Activated naive CD4-positive, alpha-beta T cell treated with anti-CD3 and anti-CD28 coated beads for 36 hours (primary cell): ENCODE measurements around the gene TYROBP. TPM values are rescaled to one million over a fixed set of nuclear protein-coding genes. Genes with fewer than 3 reads are reported as not detected.

Experiments used
- CTCF ChIA-PET: fragments of 350-600 bp; sonication (Branson Sonifier 250); formaldehyde crosslinking; loops from one replicate; lab custom pipeline; 2021; ENCODE audit warnings: antibody characterized with exemption; lab: Charles Lee
- DNase-seq: peaks from one replicate; pipeline ENCODE4 v3.0.0-alpha.2; 2020
- H3K27ac Mint-ChIP-seq: one replicate; pipeline ENCODE4 v1.8.0; 2021; ENCODE audit warnings: mild to moderate bottlenecking, mixed read lengths
- H3K27me3 Mint-ChIP-seq: one replicate; pipeline ENCODE4 v1.8.0; 2021; ENCODE audit warnings: low read depth, mixed read lengths
- H3K36me3 Mint-ChIP-seq: one replicate; pipeline ENCODE4 v1.8.0; 2021; ENCODE audit warnings: low read depth, mixed read lengths
- H3K4me1 Mint-ChIP-seq: one replicate; pipeline ENCODE4 v1.8.0; 2021; ENCODE audit warnings: low read depth, mixed read lengths
- H3K4me3 Mint-ChIP-seq: one replicate; pipeline ENCODE4 v1.8.0; 2021; ENCODE audit warnings: mild to moderate bottlenecking, moderate library complexity, mixed read lengths
- H3K9me3 Mint-ChIP-seq: one replicate; pipeline ENCODE4 v1.8.0; 2021; ENCODE audit warnings: mixed read lengths
- intact Hi-C: fragments of 100-400 bp; cut with micrococcal nuclease; formaldehyde crosslinking; loops from one replicate; pipeline ENCODE4 v1.15.1; 2023
- total RNA-seq, 2 experiments: library from RNA; stranded (reverse); gene quantifications; one replicate each; pipeline ENCODE4 v1.2.3, GENCODE V29; 2021

Gene TYROBP
- total RNA-seq, 2 experiments from 2014 or later = not detected

DNA sequence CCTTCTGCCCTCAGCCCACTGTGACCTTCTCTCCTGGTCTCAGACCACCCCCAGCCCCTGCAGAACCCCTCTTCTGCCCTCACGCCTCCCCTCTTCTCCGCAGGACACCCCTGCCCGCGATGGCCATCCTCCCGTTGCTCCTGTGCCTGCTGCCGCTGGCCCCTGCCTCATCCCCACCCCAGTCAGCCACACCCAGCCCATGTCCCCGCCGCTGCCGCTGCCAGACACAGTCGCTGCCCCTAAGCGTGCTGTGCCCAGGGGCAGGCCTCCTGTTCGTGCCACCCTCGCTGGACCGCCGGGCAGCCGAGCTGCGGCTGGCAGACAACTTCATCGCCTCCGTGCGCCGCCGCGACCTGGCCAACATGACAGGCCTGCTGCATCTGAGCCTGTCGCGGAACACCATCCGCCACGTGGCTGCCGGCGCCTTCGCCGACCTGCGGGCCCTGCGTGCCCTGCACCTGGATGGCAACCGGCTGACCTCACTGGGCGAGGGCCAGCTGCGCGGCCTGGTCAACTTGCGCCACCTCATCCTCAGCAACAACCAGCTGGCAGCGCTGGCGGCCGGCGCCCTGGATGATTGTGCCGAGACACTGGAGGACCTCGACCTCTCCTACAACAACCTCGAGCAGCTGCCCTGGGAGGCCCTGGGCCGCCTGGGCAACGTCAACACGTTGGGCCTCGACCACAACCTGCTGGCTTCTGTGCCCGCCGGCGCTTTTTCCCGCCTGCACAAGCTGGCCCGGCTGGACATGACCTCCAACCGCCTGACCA is 31.4 kb upstream of the TYROBP start:
- Mint-ChIP-seq H3K27ac (no peak overlapping the region), H3K9me3 (no peaks in the 10 kb centered on the region), H3K4me1 (peaks cover 30% of the 10 kb centered on the region), H3K4me3 (no peak overlapping the region), H3K27me3 (no peaks in the 10 kb centered on the region), H3K36me3 (peaks cover 7% of the 10 kb centered on the region)
- no peak for DNase-seq
- CTCF ChIA-PET = interaction anchor here (0.8 to 0.9 kb wide), 2 partner anchors 8 to 19 kb away, joined by 3 read pairs; no protein-coding TSS in a partner anchor
- intact Hi-C loops = no loop called here

DNA sequence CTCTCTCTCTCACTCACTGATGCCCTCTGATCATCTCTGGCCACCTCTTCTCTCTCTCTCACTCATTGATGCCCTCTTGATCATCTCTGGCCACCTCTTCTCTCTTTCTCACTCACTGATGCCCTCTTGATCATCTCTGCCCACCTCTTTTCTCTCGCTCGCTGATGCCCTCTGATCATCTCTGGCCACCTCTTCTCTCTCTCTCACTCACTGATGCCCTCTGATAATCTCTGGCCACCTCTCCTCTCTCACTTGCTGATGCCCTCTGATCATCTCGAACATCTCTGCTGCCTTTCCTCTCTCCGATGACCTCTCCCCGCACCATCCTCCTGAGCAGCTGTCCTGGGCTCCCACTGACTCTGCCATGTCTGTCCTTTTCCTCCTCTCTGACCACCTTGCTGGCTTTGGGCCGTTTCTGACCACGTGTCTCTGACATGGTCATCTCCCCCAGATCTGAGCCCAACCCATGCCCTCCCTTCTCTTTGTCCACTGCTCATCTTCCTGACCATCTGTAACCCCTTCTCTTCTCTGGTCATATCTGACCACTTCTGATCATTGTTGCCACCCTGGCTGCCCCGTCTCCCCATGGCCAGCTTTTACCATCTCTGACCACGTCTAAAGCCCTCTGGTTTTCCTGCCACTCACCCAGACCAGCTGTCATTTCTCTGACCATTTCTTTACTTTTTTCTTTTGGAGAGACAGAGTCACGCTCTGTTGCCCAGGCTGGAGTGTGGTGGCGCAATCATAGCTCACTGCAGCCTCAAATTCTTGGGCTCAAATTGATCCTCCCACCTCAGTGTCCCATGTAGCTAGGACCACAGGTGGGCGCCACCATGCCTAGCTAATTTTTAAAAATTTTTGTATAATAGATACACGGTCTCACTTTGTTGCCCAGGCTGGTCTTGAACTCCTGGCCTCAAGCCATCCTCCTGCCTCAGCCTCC is 30.5 kb upstream of the TYROBP start:
- DNase-seq = no peak
- H3K27ac Mint-ChIP-seq = no peak overlapping the region

DNA sequence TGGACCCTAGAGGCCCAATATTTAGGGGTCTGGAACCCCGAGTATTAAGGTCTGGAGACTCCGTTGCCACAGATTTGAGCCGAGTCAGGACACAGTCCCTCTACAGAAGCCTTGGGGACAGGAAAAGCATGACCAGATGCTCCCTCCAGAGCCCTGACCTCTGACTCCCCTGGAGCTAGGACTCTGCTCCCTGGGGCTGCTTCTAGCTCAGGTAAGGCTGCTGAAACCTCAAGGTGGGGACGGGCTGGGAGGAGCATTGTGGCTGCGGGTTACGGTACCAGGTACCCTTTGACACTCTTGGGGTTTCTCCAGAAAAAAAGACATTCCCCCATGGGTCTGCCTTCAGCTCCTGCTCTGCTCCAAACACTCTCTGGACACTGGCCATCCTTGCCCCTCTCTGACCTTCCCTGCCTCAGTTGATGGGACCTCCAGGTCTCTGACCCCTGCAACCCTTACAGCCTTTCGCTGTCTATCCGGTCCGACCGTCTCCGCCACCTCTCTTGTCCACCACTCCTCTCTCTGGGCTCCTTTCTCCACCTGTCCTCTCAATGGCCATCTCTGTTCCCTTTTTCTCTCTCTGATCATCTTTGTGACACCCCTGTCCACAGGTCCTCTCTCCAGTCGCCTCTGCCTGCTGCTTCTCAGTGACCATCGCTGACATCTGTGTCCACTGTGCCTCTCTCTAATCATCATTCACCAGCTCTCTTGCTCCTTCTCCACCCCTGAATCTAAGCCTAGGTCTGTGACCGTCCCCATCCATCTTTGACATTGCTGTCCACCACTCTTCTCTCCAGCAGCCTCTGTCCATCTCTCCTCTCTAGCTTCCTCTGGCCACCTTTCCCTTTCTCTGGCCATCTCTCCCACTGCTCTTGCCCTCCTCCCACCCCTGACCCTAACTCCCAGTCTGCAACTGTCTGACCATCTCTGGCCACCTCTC is 29.5 kb upstream of the TYROBP start:
- no peak for DNase-seq
- Mint-ChIP-seq H3K4me1 (peaks cover 30% of the 10 kb centered on the region), H3K27me3 (no peaks in the 10 kb centered on the region), H3K9me3 (no peaks in the 10 kb centered on the region), H3K4me3 (peak overlapping the region; percentile 53), H3K27ac (no peak overlapping the region), H3K36me3 (peaks cover 4% of the 10 kb centered on the region)
- intact Hi-C loops = no loop called here
- CTCF ChIA-PET = no interaction called here

More for the DNA sequence above, 30.5 kb upstream of the TYROBP start:
- Mint-ChIP-seq H3K36me3 (peaks cover 4% of the 10 kb centered on the region), H3K4me1 (peaks cover 30% of the 10 kb centered on the region), H3K9me3 (no peaks in the 10 kb centered on the region), H3K27me3 (no peaks in the 10 kb centered on the region), H3K4me3 (peak overlapping the region; percentile 53)
- intact Hi-C loops = no loop called here
- CTCF ChIA-PET = interaction anchor here (0.8 kb wide), 1 partner anchor 20 kb away, joined by 3 read pairs; no protein-coding TSS in a partner anchor

DNA sequence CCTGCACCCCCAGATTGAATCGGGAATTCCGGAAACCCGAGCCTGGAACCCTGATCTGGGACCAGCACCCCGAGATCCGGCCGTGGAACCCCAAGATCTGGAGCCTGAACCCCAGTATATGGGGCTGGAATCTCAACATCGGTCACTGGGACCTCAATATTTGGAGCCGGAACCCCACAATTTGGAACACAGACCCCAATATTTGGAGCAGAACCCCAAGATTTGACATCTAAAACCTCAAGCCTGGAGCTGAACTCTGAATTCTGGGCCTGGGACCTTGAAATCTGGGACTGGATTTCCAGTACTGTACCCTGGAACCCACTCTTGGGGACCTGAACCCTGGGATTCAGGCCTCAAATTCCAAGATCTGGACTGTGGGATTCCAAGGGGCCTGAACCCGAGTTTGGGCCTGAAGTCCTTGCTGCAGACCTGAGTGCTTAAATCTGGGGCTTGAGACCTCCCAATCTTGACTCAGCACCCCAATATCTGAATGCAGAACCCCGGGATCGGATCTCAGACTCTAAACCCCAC is 28.7 kb upstream of the TYROBP start:
- Mint-ChIP-seq H3K4me1 (peaks cover 35% of the 10 kb centered on the region), H3K27ac (no peak overlapping the region), H3K4me3 (peak overlapping the region; percentile 53), H3K9me3 (no peaks in the 10 kb centered on the region), H3K36me3 (peaks cover 4% of the 10 kb centered on the region), H3K27me3 (no peaks in the 10 kb centered on the region)
- DNase-seq = no peak
- intact Hi-C loops = no loop called here
- CTCF ChIA-PET = no interaction called here

DNA sequence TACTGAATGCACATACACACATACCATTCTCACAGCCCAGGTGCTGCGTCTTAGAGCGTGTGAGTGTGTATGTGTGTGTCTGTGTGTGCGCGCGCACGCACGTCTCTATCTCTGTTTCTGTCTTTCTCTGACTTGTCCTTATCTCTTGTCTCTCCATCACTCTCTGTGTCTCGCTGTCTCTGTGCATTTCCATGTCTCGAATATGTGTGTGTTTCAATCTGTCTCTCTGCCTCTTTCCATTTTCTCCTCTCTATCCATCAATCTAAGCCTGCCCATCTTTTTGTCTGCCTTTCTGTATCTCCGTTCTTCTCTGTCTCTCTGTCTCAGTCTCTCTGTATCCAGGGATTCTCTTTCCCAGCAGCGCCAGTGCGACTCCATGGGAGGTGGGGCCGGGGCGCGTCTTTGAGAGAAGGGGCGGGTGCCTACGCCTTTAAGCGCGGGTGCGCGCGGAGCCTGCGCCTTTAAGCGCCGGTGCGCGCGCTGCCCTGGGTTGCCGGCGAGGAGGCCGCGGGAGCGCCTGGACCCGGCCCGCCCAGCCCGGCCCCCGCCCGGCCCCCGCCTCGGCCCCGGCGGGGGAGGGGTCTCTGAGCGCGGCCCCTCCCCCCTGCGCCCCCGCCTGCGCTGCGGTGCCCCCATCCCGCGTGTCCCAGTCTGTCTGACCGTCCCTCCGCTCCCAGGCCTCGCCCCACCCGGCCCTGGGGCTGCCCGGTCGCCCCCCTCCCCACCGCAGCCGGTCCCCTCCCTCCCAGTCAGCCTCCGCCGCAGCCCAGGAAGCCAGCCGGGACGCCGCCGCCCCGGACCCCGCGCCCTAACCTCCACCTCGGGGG is 28.0 kb upstream of the TYROBP start, which contains the start of gene LRFN3:
Gene LRFN3 (plus strand): TSS at position 464 of the 827 bp plus-strand sequence. CDS start 3,052 bp downstream, outside the sequence.
- peaks cover 4% of the 10 kb centered on the region for H3K36me3 Mint-ChIP-seq
- intact Hi-C loops = no loop called here

DNA sequence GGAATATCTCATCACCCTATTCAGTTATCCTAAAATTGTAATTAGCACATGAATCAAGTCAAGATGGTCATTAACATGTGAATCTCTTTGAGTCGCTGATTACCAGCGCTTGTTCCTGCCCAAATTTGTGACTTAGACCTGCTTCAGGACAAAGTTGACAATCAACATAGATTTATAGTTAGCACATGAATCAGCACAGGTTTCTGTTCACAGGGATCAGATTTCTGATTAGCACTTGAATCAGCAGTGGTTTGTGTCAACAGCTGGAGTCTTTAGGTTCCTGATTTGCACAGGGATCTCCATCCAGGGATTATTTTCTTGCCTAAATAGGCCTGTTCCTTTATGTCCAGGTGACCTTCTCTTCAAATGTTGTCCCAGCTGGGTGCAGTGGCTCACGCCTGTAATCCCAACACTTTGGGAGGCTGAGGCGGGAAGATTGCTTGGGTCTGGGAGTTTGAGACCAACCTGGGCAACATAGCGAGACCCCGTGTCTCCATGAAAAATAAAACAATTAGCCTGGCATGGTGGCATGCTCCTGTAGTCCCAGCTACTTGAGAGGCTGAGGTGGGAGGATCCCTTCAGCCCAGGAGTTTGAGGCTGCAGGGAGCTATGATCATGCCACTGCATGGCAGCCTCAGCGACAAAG is 24.3 kb upstream of the TYROBP start:
- H3K36me3 Mint-ChIP-seq = no peaks in the 10 kb centered on the region

More for the DNA sequence above, 28.0 kb upstream of the TYROBP start, which contains the start of gene LRFN3:
- H3K27ac Mint-ChIP-seq = peak within 1 kb of the TSS; percentile 63
- H3K9me3 Mint-ChIP-seq = no peaks in the 10 kb centered on the region
- peak within 1 kb of the TSS; percentile 84 for H3K4me3 Mint-ChIP-seq
- peaks cover 38% of the 10 kb centered on the region for H3K4me1 Mint-ChIP-seq
- peak; percentile 63 for DNase-seq
- H3K27me3 Mint-ChIP-seq = no peaks in the 10 kb centered on the region
- CTCF ChIA-PET = no interaction called here

GRCh38 chr19:35931874-35932202 is 23.7 kb upstream of the TYROBP start:
- CTCF ChIA-PET = interaction anchor here (0.6 to 4.9 kb wide), 9 partner anchors 20 to 239 kb away, joined by 3 to 69 read pairs (median 5); partner anchors contain the start of gene SYNE4
- Mint-ChIP-seq H3K4me3 (peak overlapping the region; percentile 81), H3K27ac (peak overlapping the region; percentile 74)

More for the DNA sequence above, 24.3 kb upstream of the TYROBP start:
- Mint-ChIP-seq H3K4me3 (no peak overlapping the region), H3K4me1 (peaks cover 37% of the 10 kb centered on the region), H3K9me3 (no peaks in the 10 kb centered on the region), H3K27ac (no peak overlapping the region), H3K27me3 (no peaks in the 10 kb centered on the region)
- DNase-seq = no peak
- intact Hi-C loops = no loop called here
- CTCF ChIA-PET = interaction anchor here (0.6 to 4.9 kb wide), 8 partner anchors 37 to 240 kb away, joined by 3 to 69 read pairs (median 5); partner anchors contain the start of gene SYNE4

DNA sequence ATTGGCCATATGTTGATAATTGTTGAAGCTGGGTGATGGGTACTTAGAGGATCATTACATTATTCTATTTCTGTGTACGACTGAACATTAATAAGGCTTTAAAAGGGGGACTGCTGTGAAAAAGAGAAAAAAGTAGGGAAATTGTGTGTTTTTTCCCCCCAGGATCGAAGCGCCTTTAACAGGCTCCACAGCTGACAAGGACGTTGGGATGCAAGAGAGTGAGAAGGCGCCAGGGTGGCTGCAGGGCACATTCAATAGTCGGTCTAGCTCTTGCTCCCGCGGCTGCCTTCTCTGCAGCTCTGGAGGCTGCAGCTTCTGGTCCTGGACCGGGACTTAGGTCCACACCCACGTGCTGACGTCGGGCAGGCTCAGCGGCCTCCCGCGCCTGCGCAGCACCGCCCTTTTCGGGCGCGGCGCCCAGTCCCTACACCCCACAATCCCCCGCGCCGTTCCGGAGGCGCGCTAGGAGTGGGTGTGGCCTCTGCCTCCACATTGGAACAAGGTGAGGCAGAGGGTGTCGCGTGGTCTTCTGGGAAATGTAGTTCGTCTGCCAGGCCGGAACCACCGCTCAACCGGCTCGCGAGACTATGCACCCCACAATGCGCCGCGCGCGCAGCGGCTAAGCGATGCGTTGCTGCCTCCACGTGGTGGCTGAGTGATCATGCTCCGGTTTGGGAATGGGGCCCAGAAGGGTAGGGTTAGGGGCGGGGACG is 23.2 kb upstream of the TYROBP start:
- peaks cover 32% of the 10 kb centered on the region for H3K4me1 Mint-ChIP-seq
- no peaks in the 10 kb centered on the region for H3K36me3 Mint-ChIP-seq
- no peaks in the 10 kb centered on the region for H3K27me3 Mint-ChIP-seq
- DNase-seq = peak; percentile 100
- H3K27ac Mint-ChIP-seq = peak overlapping the region; percentile 93
- H3K4me3 Mint-ChIP-seq = peak overlapping the region; percentile 81
- CTCF ChIA-PET = interaction anchor here (0.5 to 4.9 kb wide), 15 partner anchors 9 to 239 kb away, joined by 3 to 69 read pairs (median 3); no protein-coding TSS in a partner anchor
- H3K9me3 Mint-ChIP-seq = no peaks in the 10 kb centered on the region
- intact Hi-C loops = loop anchor here (1.0 kb wide), 12 partner anchors 32 to 283 kb away; partner anchors contain the start of genes ARHGAP33, COX6B1, PROSER3 and PSENEN

More at GRCh38 chr19:35931874-35932202, 23.7 kb upstream of the TYROBP start:
- Mint-ChIP-seq H3K4me1 (peaks cover 32% of the 10 kb centered on the region), H3K36me3 (no peaks in the 10 kb centered on the region), H3K27me3 (no peaks in the 10 kb centered on the region), H3K9me3 (no peaks in the 10 kb centered on the region)
- DNase-seq = no peak
- intact Hi-C loops = loop anchor here (1.0 kb wide), 12 partner anchors 33 to 284 kb away; partner anchors contain the start of genes ARHGAP33, COX6B1, PROSER3 and PSENEN

DNA sequence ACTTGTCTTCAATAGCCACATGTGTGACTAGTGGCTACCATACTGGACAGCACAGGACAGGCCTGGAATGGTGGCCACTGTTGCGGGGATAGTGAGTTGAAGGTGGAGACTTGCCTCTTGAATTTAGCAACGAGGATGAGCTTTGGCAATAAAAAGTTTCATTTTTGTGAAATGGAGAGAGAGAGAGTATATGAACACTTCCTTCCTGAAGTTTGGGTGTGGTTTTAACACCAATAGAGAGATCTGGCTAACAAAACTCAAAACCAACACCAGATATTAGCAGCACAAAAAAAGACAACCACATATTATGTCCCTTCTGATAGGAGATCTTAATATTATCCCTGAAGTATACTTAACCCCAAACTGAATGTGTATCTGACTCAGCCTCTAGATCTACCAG is 21.8 kb upstream of the TYROBP start:
- peak overlapping the region; percentile 91 for H3K27ac Mint-ChIP-seq
- H3K4me1 Mint-ChIP-seq = peaks cover 24% of the 10 kb centered on the region
- no peaks in the 10 kb centered on the region for H3K27me3 Mint-ChIP-seq
- CTCF ChIA-PET = interaction anchor here (1.6 to 1.7 kb wide), 2 partner anchors 48 to 60 kb away, joined by 3 to 15 read pairs; no protein-coding TSS in a partner anchor
- intact Hi-C loops = no loop called here
- H3K9me3 Mint-ChIP-seq = peaks cover 12% of the 10 kb centered on the region
- no peak for DNase-seq
- H3K36me3 Mint-ChIP-seq = no peaks in the 10 kb centered on the region
- H3K4me3 Mint-ChIP-seq = peak overlapping the region; percentile 41
